Smooth muscle cell (in vitro differentiated cells): ENCODE results near the gene SLC32A1. TPM values are rescaled to one million over a fixed set of nuclear protein-coding genes. Genes with fewer than 3 reads are reported as not detected.

Experiments
- DNase-seq: peaks from one replicate; lab custom pipeline; 2025; ENCODE audit not compliant: unreplicated experiment; lab: John Stamatoyannopoulos, UW
- H2AFZ ChIP-seq: fragments of 200-600 bp; sonication (generic); 2 replicates; pipeline ENCODE4 v1.6.0; 2016; ENCODE audit warnings: antibody characterized with exemption, low read depth, mild to moderate bottlenecking
- H3F3A ChIP-seq: fragments of 200-600 bp; sonication (generic); 2 replicates; pipeline ENCODE4 v1.6.0; 2017; ENCODE audit warnings: antibody characterized with exemption, low read depth
- H3K27ac ChIP-seq: fragments of 200-600 bp; sonication (generic); 2 replicates; pipeline ENCODE4 v1.5.1; 2016; ENCODE audit warnings: low read depth, mild to moderate bottlenecking
- H3K27me3 ChIP-seq: fragments of 200-600 bp; sonication (generic); 2 replicates; pipeline ENCODE4 v1.6.1; 2016; ENCODE audit warnings: low read depth, mild to moderate bottlenecking
- H3K36me3 ChIP-seq: fragments of 200-600 bp; sonication (generic); 2 replicates; pipeline ENCODE4 v1.5.1; 2016; ENCODE audit warnings: low read depth
- H3K4me1 ChIP-seq: fragments of 200-600 bp; sonication (generic); 2 replicates; pipeline ENCODE4 v1.5.1; 2016; ENCODE audit warnings: low read depth
- H3K4me2 ChIP-seq: fragments of 200-600 bp; sonication (generic); 2 replicates; pipeline ENCODE4 v1.6.0; 2016; ENCODE audit warnings: mild to moderate bottlenecking
- H3K4me3 ChIP-seq: fragments of 200-600 bp; sonication (generic); 2 replicates; pipeline ENCODE4 v1.5.1; 2016; ENCODE audit warnings: mild to moderate bottlenecking
- H3K79me2 ChIP-seq: fragments of 200-600 bp; sonication (generic); 2 replicates; pipeline ENCODE4 v1.6.0; 2016; ENCODE audit warnings: low read depth, mild to moderate bottlenecking
- H3K9ac ChIP-seq: fragments of 200-600 bp; sonication (generic); 2 replicates; pipeline ENCODE4 v1.6.0; 2016; ENCODE audit warnings: low read depth
- H3K9me3 ChIP-seq: fragments of 200-600 bp; sonication (generic); replicated peaks from 2 replicates; pipeline ENCODE4 v1.5.1; 2016; ENCODE audit warnings: low read depth
- H4K20me1 ChIP-seq: fragments of 200-600 bp; sonication (generic); 2 replicates; pipeline ENCODE4 v1.6.0; 2016; ENCODE audit warnings: low read depth
- CTCF ChIP-seq: fragments of 200-600 bp; sonication (generic); IDR thresholded peaks from 2 replicates; pipeline ENCODE4 v1.5.1; 2017; ENCODE audit warnings: borderline replicate concordance, mild to moderate bottlenecking, antibody characterized with exemption; ENCODE audit not compliant: insufficient read depth, poor library complexity, severe bottlenecking
- WGBS: methylation state at CpG from one replicate; pipeline ENCODE4 v1.1.7; 2016; ENCODE audit warnings: low lambda C conversion rate; 5-methylcytosine and 5-hydroxymethylcytosine counted together
- polyA plus RNA-seq: library from polyadenylated mRNA; unstranded; fragments of >200 nt; fragmentation: Nextera tagmentation; extraction: Ambion mirVana; gene quantifications from 2 replicates; pipeline ENCODE4 v1.2.1, GENCODE V29; 2016
- total RNA-seq: library from RNA; depleted of rRNA; stranded (reverse); fragments of >200 nt; gene quantifications from 2 replicates; pipeline ENCODE4 v1.2.3, GENCODE V29; 2014

Gene SLC32A1
- total and polyA plus RNA-seq, 2 experiments from 2014 or later: not detected

- Histone ChIP-seq H3F3A (no peaks in the 10 kb centered on the region), H3K27me3 (peaks cover 44% of the 10 kb centered on the region), H3K4me3 (no peak overlapping the region), H3K79me2 (no peaks in the 10 kb centered on the region), H3K27ac (no peak overlapping the region), H2AFZ (no peak overlapping the region), H3K9me3 (no peaks in the 10 kb centered on the region), H3K36me3 (no peaks in the 10 kb centered on the region), H4K20me1 (no peaks in the 10 kb centered on the region), H3K9ac (no peak overlapping the region), H3K4me2 (no peak overlapping the region), H3K4me1 (peaks cover 7% of the 10 kb centered on the region)
- DNase-seq: no peak
- TF ChIP-seq CTCF: no peak
- WGBS: 43% methylated on average over 7 of the region's 7 CpGs
Observed at GRCh38 chr20:38706509-38706908, 17.8 kb upstream of the SLC32A1 start.

- peaks cover 58% of the 10 kb centered on the region for H3K27me3 ChIP-seq
- no peaks in the 10 kb centered on the region for H4K20me1 ChIP-seq
- TF ChIP-seq CTCF: no peak
- H3K27ac ChIP-seq: no peak overlapping the region
- no peak overlapping the region for H2AFZ ChIP-seq
- no peak overlapping the region for H3K4me3 ChIP-seq
- H3K9ac ChIP-seq: no peak overlapping the region
- no peaks in the 10 kb centered on the region for H3K4me1 ChIP-seq
- 44% methylated on average over 6 of the region's 6 CpGs for WGBS
- H3K36me3 ChIP-seq: no peaks in the 10 kb centered on the region
- DNase-seq: no peak
- no peaks in the 10 kb centered on the region for H3F3A ChIP-seq
- no peaks in the 10 kb centered on the region for H3K9me3 ChIP-seq
- H3K79me2 ChIP-seq: no peaks in the 10 kb centered on the region
- H3K4me2 ChIP-seq: no peak overlapping the region
Observed at GRCh38 chr20:38714308-38714707, 10.0 kb upstream of the SLC32A1 start.

GRCh38 chr20:38715646-38716045 lies 8.6 kb upstream of the SLC32A1 start:
- Histone ChIP-seq H3K27me3 (peaks cover 71% of the 10 kb centered on the region), H3K79me2 (no peaks in the 10 kb centered on the region), H3K36me3 (no peaks in the 10 kb centered on the region), H3K4me1 (no peaks in the 10 kb centered on the region), H2AFZ (no peak overlapping the region), H3K4me2 (no peak overlapping the region), H3K9me3 (no peaks in the 10 kb centered on the region), H3K9ac (no peak overlapping the region), H4K20me1 (no peaks in the 10 kb centered on the region), H3K27ac (no peak overlapping the region), H3F3A (no peaks in the 10 kb centered on the region), H3K4me3 (no peak overlapping the region)
- 75% methylated on average over 10 of the region's 10 CpGs for WGBS
- no peak for TF ChIP-seq CTCF
- no peak for DNase-seq

- Histone ChIP-seq H3K27ac (no peak overlapping the region), H3K4me2 (no peak overlapping the region), H3K4me1 (peaks cover 7% of the 10 kb centered on the region), H3K9me3 (no peaks in the 10 kb centered on the region), H3F3A (no peaks in the 10 kb centered on the region), H2AFZ (no peak overlapping the region), H4K20me1 (no peaks in the 10 kb centered on the region), H3K79me2 (no peaks in the 10 kb centered on the region), H3K4me3 (no peak overlapping the region), H3K9ac (no peak overlapping the region), H3K27me3 (peaks cover 100% of the 10 kb centered on the region), H3K36me3 (no peaks in the 10 kb centered on the region)
- DNase-seq: no peak
- TF ChIP-seq CTCF: no peak
- 3% methylated on average over 5 of the region's 7 CpGs for WGBS
Observed at GRCh38 chr20:38722683-38723016, 1.6 kb upstream of the SLC32A1 start.
